Measurements from ENCODE around the gene HPS5. TPM values are rescaled to one million over a fixed set of nuclear protein-coding genes. Genes with fewer than 3 reads are reported as not detected.

The HPS5 gene
- total and polyA plus RNA-seq, 12 donors: 5.3 to 14.9 (median 11.7) TPM

DNA sequence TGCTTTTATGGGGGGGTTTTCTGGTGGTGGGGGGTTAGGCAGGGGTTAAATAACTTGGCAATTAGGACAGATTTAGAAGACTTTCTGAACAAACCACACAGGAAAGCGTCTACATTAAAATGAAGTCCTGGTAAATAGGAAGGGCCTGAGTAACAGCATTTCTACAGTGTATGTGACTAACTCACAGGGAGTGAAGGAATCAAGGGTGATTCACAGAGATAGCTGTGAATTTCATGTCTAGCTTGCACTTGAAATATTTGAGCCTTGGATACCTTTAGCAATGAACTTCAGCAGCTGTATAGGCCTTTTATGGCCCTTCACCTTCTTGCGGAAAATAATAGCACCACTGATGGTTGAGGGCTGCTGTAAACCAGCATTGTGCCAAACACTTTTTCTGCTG is 46.3 kb upstream of the HPS5 start:
- intact Hi-C loops (cut with DNase I): no loop called here

DNA sequence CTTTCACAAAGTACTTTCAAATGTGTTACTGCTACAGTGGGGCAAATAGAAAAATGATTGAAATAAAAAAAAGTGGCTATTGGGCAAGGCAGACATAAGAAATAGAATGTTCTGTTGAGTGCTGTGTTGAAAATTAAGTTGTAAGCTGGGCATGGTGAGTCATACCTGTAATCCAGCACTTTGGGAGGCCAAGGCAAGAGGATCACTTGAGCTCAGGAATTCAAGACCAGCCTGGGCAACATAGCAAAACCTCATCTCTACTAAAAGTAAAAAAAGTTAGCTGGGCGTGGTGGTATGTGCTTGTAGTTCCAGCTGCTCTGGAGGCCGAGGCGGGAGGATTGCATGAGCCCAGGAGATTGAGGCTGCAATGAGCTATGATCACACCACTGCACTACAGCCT is 45.5 kb upstream of the HPS5 start:
- TF ChIP-seq, protein P1, sequence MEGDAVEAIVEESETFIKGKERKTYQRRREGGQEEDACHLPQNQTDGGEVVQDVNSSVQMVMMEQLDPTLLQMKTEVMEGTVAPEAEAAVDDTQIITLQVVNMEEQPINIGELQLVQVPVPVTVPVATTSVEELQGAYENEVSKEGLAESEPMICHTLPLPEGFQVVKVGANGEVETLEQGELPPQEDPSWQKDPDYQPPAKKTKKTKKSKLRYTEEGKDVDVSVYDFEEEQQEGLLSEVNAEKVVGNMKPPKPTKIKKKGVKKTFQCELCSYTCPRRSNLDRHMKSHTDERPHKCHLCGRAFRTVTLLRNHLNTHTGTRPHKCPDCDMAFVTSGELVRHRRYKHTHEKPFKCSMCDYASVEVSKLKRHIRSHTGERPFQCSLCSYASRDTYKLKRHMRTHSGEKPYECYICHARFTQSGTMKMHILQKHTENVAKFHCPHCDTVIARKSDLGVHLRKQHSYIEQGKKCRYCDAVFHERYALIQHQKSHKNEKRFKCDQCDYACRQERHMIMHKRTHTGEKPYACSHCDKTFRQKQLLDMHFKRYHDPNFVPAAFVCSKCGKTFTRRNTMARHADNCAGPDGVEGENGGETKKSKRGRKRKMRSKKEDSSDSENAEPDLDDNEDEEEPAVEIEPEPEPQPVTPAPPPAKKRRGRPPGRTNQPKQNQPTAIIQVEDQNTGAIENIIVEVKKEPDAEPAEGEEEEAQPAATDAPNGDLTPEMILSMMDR (IDR thresholded peaks at IDR 0.05): no peak

More for the DNA sequence above, 46.3 kb upstream of the HPS5 start:
- H3K27ac ChIP-seq: no peak overlapping the region
- ATAC-seq (no peak), DNase-seq (no peak)
- WGBS, 2 donors: 71 to 73% methylated on average over 2 of the region's 2 CpGs
- H3K4me1 ChIP-seq: peaks cover 0 to 8% (median 0%) of the 10 kb centered on the region in 9 donors
- H3K36me3 ChIP-seq: peaks cover 0 to 56% (median 18%) of the 10 kb centered on the region in 9 donors
- no peaks in the 10 kb centered on the region for H3K27me3 ChIP-seq
- no peak overlapping the region for H3K4me3 ChIP-seq
- no peaks in the 10 kb centered on the region for H3K9me3 ChIP-seq
- TF ChIP-seq, protein P1 (IDR thresholded peaks at IDR 0.05): no peak

DNA sequence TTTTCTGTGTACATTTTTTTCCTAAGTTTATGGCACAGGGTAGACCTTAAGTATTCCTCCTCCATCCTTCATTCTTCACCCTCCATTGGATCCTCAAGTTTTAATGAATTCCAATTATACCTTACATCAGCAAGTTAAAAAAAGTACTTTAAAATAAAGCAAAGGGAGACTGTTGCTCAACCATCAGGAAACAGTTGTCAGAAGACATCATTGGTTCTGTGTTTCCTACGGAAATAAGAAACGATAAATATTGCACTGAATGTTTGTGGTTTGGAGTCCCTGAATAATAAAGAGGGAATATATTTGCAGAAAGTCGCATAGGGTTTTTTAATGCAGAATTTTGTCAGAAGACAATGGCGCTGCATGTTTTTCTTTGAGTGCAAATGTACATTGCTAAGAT is 44.3 kb upstream of the HPS5 start:
- Histone ChIP-seq H3K4me1 (peaks cover 0 to 8% (median 0%) of the 10 kb centered on the region in 9 donors), H3K36me3 (peaks cover 0 to 76% (median 32%) of the 10 kb centered on the region in 9 donors), H3K9me3 (no peaks in the 10 kb centered on the region), H3K27ac (no peak overlapping the region), H3K4me3 (no peak overlapping the region), H3K27me3 (no peaks in the 10 kb centered on the region)
- ATAC-seq (no peak), DNase-seq (no peak)
- WGBS, 2 donors: 89 to 95% methylated on average over 4 of the region's 4 CpGs
- TF ChIP-seq, protein P1 (IDR thresholded peaks at IDR 0.05): no peak
- intact Hi-C loops (cut with DNase I): no loop called here

More for the DNA sequence above, 45.5 kb upstream of the HPS5 start:
- DNase-seq: no peak
- no peak for ATAC-seq
- H3K4me1 ChIP-seq: peaks cover 0 to 8% (median 0%) of the 10 kb centered on the region in 9 donors
- no peaks in the 10 kb centered on the region for H3K9me3 ChIP-seq
- no peak overlapping the region for H3K4me3 ChIP-seq
- H3K27ac ChIP-seq: no peak overlapping the region
- H3K36me3 ChIP-seq: peaks cover 0 to 64% (median 23%) of the 10 kb centered on the region in 9 donors
- WGBS, 2 donors: 96 to 97% methylated on average over 3 of the region's 3 CpGs
- intact Hi-C loops (cut with DNase I): no loop called here
- H3K27me3 ChIP-seq: no peaks in the 10 kb centered on the region

DNA sequence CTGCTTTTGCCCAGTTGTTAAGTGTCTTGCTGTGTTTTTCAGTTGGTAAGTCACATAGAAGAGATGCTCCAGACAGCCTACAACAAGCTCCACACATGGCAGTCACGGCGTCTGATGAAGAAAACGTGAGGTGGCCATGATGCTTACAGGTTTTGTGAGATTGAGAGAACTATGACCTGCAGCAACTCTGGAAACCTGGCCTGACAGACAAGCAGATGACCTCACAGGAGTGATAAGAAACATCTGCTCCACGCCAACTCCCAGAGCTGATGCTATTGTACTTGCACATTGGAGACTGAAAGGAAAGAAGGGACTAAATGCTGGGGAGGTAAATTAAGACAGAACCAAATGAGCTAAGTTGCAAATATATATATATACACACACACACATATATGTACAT is 43.8 kb upstream of the HPS5 start:
- intact Hi-C loops (cut with DNase I): no loop called here
- Histone ChIP-seq H3K27me3 (no peaks in the 10 kb centered on the region), H3K4me1 (peaks cover 0 to 8% (median 0%) of the 10 kb centered on the region in 9 donors), H3K4me3 (no peak overlapping the region), H3K27ac (no peak overlapping the region), H3K9me3 (no peaks in the 10 kb centered on the region), H3K36me3 (peaks cover 0 to 81% (median 36%) of the 10 kb centered on the region in 9 donors)
- no peak for DNase-seq
- no peak for ATAC-seq
- 81 to 85% methylated on average over 4 of the region's 4 CpGs for WGBS, 2 donors
- TF ChIP-seq, protein P1 (IDR thresholded peaks at IDR 0.05): no peak

All from heart right ventricle (tissue), 16 donors.